T-helper 2 cell treated with Interferon-gamma antibody and Interleukin-4, amounts not matched to agents 100 ng/mL and 5 ng/mL, for 36 hours (primary cell): Measurements from ENCODE around the gene FCGBP. TPM values are rescaled to one million over a fixed set of nuclear protein-coding genes. Genes with fewer than 3 reads are reported as not detected.
"Not testable (repeated sequence)": the region's sequence is repeated elsewhere in the genome, so short reads cannot be mapped to it uniquely, and the experiment has no call there.

Experiments used
- intact Hi-C: fragments of 100-400 bp; cut with micrococcal nuclease; formaldehyde crosslinking; loops from one replicate; pipeline ENCODE4 v1.15.1; 2023
- total RNA-seq: library from RNA; stranded (reverse); gene quantifications from 2 replicates; pipeline ENCODE4 v1.2.3, GENCODE V29; 2022

The FCGBP gene
- total RNA-seq, 1 donor from 2014 or later = 7.3 TPM

DNA sequence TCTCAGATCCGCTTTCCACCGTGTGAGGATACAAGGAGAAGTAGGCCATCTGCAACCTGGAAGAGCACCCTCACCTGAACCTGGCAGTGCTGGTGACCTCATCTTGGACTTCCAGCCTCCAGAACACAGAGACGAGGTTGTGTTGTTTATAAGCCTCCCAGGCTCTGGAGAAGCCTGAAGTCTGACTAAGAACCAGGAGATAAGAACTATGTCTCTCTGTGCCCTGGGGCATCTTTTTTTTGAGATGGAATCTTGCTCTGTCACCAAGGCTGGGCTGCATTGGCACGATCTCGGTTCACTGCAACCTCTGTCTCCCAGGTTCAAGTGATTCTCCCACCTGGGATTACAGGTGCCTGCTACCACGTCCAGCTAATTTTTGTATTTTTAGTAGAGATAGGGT is 14.5 kb downstream of the FCGBP start:
- intact Hi-C loops = no loop called here

DNA sequence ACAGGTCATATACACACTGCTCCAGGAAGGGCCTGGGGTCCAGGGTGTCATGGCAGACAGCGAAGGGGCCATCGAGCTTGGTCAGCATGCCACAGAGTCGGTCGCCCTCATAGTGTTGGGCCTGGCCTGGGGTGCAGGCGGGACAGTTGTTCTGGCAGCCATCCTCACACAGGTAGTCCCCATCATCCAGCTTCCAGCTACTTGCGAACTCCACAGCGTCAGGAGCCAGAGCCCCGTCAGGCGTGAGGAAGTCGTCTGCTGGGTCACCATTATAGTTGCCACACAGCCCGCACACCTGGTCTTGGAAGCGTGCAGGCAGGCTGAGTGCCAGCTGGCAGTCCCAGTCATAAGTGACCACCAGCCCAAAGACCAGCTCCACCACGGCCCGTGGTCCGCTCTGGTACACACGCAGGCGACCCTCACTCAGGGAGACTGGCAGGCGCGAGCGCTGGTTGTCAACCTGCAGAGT is 16.2 kb downstream of the FCGBP start:
- intact Hi-C loops = no loop called here

DNA sequence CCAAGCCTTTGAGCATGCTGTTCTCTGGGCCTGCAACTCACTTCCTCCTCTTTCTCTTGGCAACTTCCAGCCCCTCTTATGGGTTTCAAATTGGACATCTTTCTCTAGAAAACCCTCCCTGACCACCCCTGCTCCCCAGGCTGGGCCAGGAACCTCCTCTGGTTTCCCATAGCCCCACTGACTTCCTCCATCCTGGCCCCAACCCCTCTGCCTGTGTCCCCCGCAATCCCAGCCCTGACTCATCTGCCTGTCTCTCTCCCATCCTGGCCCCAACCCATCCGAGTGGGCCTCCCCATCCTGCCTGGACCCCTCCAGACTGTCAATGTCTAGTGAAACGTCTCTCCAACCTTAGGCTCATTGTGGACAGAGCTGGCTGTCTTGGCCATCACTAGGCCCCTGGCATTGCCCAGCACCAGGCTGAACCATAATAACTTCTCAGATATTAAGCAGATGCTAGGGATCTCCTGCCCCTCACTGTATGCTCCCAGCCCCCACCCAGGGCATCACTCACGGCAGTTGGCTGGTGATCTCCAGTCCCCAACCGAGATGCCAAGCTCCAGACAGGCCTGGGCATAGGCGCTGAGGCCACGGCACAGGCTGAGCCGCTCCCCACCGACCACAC is 16.8 kb downstream of the FCGBP start:
- intact Hi-C loops = no loop called here

DNA sequence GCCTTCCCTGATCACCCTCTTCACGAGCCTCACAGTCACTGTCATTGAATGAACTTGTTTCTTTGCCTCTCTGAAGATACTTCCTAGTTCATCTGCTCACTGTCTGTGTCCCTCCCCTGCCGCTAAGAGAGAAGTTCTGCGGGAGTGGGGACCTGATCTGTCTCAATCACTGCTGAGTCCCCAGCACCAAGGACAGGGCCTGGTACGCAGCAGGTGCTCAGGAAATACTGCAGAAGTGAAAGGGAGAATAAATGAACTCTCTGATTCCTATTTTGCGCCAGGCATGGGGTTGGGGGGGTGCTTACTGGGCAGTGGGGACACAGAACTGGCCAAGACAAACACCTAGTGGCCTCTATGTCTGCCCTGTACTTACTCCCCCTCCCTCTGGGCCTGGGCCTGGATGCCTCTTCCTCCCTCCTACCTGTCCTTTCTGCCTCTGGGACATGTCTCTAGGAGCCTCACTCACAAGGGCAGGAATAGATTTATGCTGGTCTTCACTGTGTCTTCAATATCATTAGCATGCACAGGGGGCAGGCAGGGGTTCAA is 17.5 kb downstream of the FCGBP start:
- intact Hi-C loops = no loop called here

DNA sequence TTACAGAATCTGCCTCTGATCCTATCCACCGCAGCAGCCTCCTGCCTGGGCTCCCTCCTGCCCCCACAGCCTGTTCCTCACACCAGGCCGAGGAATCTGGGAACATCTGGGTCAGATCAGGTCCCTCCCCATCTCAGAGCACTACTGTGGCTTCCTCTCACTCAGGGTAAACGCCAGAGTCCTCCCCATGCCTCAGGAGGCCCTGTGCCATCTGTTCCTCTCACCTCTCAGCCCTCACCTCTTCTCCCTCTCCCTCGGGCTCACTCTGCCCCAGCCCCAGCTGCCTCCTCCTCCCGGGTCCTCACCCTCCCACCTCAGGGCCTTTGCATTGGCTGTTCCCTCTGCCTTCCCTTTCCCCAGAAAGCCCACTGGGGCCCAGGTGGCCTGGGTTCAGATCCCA is 18.2 kb downstream of the FCGBP start:
- intact Hi-C loops = no loop called here

- intact Hi-C loops = no loop called here
Observed at GRCh38 chr19:39915848-39916215, 18.6 kb downstream of the FCGBP start.

- intact Hi-C loops = no loop called here
Observed at GRCh38 chr19:39915101-39915847, 19.2 kb downstream of the FCGBP start.

DNA sequence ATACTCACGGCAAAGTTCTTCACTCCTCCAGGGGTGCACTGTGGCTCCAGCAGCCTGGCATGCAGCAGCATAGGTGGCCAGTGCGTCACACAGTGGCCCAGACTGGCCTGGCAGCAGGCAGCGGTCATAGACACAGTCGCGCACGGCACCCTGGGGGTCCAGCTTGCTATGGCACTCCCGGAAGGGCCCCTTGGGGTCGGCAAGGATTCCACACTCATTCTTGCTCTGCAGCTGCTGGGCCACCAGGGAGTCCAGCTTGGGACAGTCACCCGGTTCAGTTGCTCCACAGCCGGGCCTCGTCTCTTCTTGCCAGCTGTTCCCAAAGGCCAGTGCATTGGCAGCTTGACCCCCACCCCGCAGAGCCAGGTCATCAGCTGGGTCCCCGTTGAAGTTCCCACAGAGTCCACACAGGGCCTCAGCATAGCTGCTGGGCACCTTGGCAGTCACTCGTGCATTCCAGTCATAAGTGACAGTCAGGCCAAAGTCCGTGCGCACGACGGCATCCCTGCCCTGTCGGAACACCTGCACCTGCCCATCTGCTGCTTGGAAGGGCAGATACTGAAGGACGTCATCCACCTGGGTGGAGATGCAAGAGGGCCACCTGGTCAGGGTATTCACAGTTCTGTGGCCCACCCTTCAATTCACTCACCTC is 20.6 kb downstream of the FCGBP start:
- intact Hi-C loops = no loop called here

GRCh38 chr19:39908803-39909202 is 25.6 kb downstream of the FCGBP start:
- intact Hi-C loops = no loop called here

GRCh38 chr19:39906820-39907611 is 27.4 kb downstream of the FCGBP start:
- intact Hi-C loops = no loop called here

DNA sequence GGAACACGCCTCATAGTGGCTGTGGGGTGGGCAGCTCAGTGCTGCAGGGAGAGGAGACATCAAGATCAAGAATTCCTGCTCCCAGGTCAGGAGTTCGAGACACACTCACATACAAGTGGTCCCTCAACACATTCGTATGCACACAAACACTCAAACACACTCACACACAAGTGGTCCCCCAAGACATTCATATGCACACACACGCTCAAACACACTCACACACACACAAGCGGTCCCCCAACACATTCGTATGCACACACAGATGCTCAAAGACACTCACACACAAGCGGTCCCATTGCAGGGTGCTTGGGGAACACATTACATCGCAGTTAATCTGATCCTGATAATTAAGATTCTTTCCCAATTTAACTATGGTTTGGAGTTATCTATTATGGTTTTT is 28.2 kb downstream of the FCGBP start:
- intact Hi-C loops = no loop called here

- intact Hi-C loops = not testable (repeated sequence)
Observed at GRCh38 chr19:39903486-39904091, 30.8 kb downstream of the FCGBP start.

DNA sequence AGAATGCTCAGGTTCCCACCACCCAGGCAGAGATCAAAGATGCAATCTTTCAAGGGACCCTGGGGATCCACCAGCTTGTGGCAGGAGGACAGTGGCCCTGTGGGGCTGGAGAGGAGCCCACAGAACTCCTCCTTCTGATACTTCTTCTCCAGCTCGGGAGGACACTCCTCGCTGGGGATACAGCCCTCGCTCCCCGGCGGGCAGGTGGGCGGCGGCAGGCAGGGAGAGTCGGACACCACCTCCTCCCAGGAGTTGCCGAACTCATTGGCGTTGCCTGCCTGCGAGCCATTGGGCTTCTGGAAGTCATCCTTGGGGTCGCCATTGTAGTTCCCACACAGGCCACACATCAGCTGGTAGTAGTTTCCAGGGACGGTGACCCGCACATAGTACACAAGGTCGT is 32.1 kb downstream of the FCGBP start:
- intact Hi-C loops = not testable (repeated sequence)

GRCh38 chr19:39901681-39902080 is 32.8 kb downstream of the FCGBP start:
- intact Hi-C loops = not testable (repeated sequence)

- intact Hi-C loops = not testable (repeated sequence)
Observed at GRCh38 chr19:39898858-39899257, 35.6 kb downstream of the FCGBP start.

GRCh38 chr19:39897511-39898245 is 36.8 kb downstream of the FCGBP start:
- intact Hi-C loops = not testable (repeated sequence)

GRCh38 chr19:39895096-39895495 is 39.3 kb downstream of the FCGBP start:
- intact Hi-C loops = not testable (repeated sequence)

GRCh38 chr19:39894236-39894606 is 40.2 kb downstream of the FCGBP start:
- intact Hi-C loops = loop anchor here (5.0 kb wide), 1 partner anchor 78 kb away; the partner anchor contains the start of gene PSMC4

DNA sequence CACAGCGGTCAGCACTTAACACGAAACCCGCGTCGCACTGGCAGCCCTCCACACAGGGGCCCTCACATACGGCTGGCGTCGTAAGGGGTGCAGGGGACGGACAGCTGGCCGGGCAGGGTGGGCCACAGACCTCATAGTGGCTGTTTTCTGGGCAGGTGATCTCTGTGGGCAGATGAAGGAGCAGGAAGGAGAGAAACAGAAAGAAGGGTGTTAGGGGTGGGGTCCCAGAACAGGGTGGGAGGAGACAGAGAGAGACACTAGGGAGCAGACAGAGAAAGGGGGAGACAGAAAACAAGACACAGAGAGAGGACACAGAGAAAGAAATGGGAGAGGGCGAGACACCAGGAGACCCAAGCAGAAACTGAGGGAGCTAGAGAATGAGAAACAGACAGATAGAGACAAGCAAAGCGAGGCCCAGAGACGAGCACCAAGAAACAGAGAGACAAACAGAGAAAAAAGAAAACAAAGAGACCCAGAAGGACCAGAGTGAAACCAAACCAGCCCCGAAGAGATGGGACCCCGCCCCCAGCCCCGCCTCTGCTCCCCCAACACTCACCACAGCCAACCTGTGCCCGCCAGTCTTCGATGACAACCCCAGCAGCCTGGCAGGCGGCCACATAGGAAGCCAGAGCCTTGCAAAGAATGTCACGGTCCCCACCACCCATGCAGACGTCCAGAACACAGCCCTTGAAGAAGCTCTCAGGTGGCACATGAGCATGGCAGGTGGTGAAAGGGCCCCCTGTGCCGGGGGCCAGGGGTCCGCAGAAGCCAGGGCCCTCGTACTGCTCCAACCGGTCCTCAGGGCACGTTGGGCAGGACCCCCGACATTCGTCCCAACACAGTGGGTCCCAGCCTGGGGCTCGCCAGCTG is 40.8 kb downstream of the FCGBP start:
- intact Hi-C loops = loop anchor here (5.0 kb wide), 1 partner anchor 79 kb away; the partner anchor contains the start of gene PSMC4
